Activated CD4-positive, alpha-beta memory T cell treated with anti-CD3 and anti-CD28 coated beads for 36 hours (primary cell): ENCODE results near the gene ROR1. TPM values are rescaled to one million over a fixed set of nuclear protein-coding genes. Genes with fewer than 3 reads are reported as not detected.

ENCODE experiments used
- CTCF ChIA-PET: fragments of 350-600 bp; sonication (Branson Sonifier 250); formaldehyde crosslinking; loops from one replicate; lab custom pipeline; 2021; ENCODE audit warnings: antibody characterized with exemption, inconsistent platforms; lab: Charles Lee
- POLR2A ChIA-PET: fragments of 350-600 bp; sonication (Branson Sonifier 250); formaldehyde crosslinking; loops from one replicate; lab custom pipeline; 2021; ENCODE audit warnings: antibody characterized with exemption; lab: Charles Lee
- DNase-seq: peaks from one replicate; pipeline ENCODE4 v3.0.0-alpha.2; 2020
- H3K27ac Mint-ChIP-seq: one replicate; pipeline ENCODE4 v1.8.0; 2021; ENCODE audit warnings: mixed read lengths
- H3K27me3 Mint-ChIP-seq: one replicate; pipeline ENCODE4 v1.8.0; 2021; ENCODE audit warnings: mixed read lengths
- H3K36me3 Mint-ChIP-seq: one replicate; pipeline ENCODE4 v1.8.0; 2021; ENCODE audit warnings: mixed read lengths
- H3K4me1 Mint-ChIP-seq: one replicate; pipeline ENCODE4 v1.8.0; 2021; ENCODE audit warnings: low read depth, mixed read lengths
- H3K4me3 Mint-ChIP-seq: one replicate; pipeline ENCODE4 v1.8.0; 2021; ENCODE audit warnings: mild to moderate bottlenecking, mixed read lengths
- H3K9me3 Mint-ChIP-seq: one replicate; pipeline ENCODE4 v1.8.0; 2021; ENCODE audit warnings: mixed read lengths
- intact Hi-C: fragments of 100-400 bp; cut with micrococcal nuclease; formaldehyde crosslinking; loops from one replicate; pipeline ENCODE4 v1.15.1; 2023
- total RNA-seq, 2 experiments: library from RNA; stranded (reverse); gene quantifications; one replicate each; pipeline ENCODE4 v1.2.3, GENCODE V29; 2021

Gene ROR1
- total RNA-seq, 2 experiments from 2014 or later, result 0.10 to 0.12 TPM

GRCh38 chr1:63928186-63929105, 154.6 kb downstream of the ROR1 start:
- no peaks in the 10 kb centered on the region for H3K36me3 Mint-ChIP-seq
- POLR2A ChIA-PET, result no interaction called here
- peaks cover 1% of the 10 kb centered on the region for H3K27me3 Mint-ChIP-seq
- no peak overlapping the region for H3K4me3 Mint-ChIP-seq
- no peaks in the 10 kb centered on the region for H3K9me3 Mint-ChIP-seq
- CTCF ChIA-PET, result no interaction called here
- H3K27ac Mint-ChIP-seq, result no peak overlapping the region
- intact Hi-C loops, result no loop called here
- H3K4me1 Mint-ChIP-seq, result no peaks in the 10 kb centered on the region
- DNase-seq, result no peak

GRCh38 chr1:63929106-63929478, 155.3 kb downstream of the ROR1 start:
- Mint-ChIP-seq H3K9me3 (no peaks in the 10 kb centered on the region), H3K36me3 (no peaks in the 10 kb centered on the region), H3K4me3 (no peak overlapping the region), H3K27ac (no peak overlapping the region), H3K27me3 (peaks cover 1% of the 10 kb centered on the region), H3K4me1 (no peaks in the 10 kb centered on the region)
- DNase-seq, result no peak
- ChIA-PET CTCF (no interaction called here), POLR2A (no interaction called here)
- intact Hi-C loops, result no loop called here

- H3K27ac Mint-ChIP-seq, result no peak overlapping the region
- ChIA-PET POLR2A (no interaction called here), CTCF (no interaction called here)
- H3K9me3 Mint-ChIP-seq, result no peaks in the 10 kb centered on the region
- H3K4me3 Mint-ChIP-seq, result no peak overlapping the region
- H3K27me3 Mint-ChIP-seq, result no peaks in the 10 kb centered on the region
- H3K36me3 Mint-ChIP-seq, result no peaks in the 10 kb centered on the region
- no peak for DNase-seq
- intact Hi-C loops, result no loop called here
- H3K4me1 Mint-ChIP-seq, result no peaks in the 10 kb centered on the region
These were observed 157.7 kb downstream of the ROR1 start for GRCh38 chr1:63931468-63931867.

- Mint-ChIP-seq H3K27me3 (no peaks in the 10 kb centered on the region), H3K27ac (no peak overlapping the region), H3K4me3 (no peak overlapping the region), H3K9me3 (no peaks in the 10 kb centered on the region), H3K36me3 (no peaks in the 10 kb centered on the region), H3K4me1 (no peaks in the 10 kb centered on the region)
- CTCF ChIA-PET, result interaction anchor here (0.6 to 1.5 kb wide), 3 partner anchors 202 to 1888 kb away, joined by 3 read pairs; no protein-coding TSS in a partner anchor
- DNase-seq, result no peak
- intact Hi-C loops, result loop anchor here (5.0 kb wide), 1 partner anchor 313 kb away; no protein-coding TSS in a partner anchor
- POLR2A ChIA-PET, result no interaction called here
These were observed 160.9 kb downstream of the ROR1 start for GRCh38 chr1:63934697-63935096.

- no peaks in the 10 kb centered on the region for H3K36me3 Mint-ChIP-seq
- no peaks in the 10 kb centered on the region for H3K9me3 Mint-ChIP-seq
- intact Hi-C loops, result loop anchor here (5.0 kb wide), 1 partner anchor 312 kb away; no protein-coding TSS in a partner anchor
- H3K4me3 Mint-ChIP-seq, result no peak overlapping the region
- ChIA-PET POLR2A (no interaction called here), CTCF (interaction anchor here (0.7 kb wide), 2 partner anchors 78 to 1888 kb away, joined by 3 read pairs; no protein-coding TSS in a partner anchor)
- no peaks in the 10 kb centered on the region for H3K27me3 Mint-ChIP-seq
- DNase-seq, result no peak
- H3K4me1 Mint-ChIP-seq, result no peaks in the 10 kb centered on the region
- H3K27ac Mint-ChIP-seq, result no peak overlapping the region
These were observed 161.3 kb downstream of the ROR1 start for GRCh38 chr1:63935143-63935542.

GRCh38 chr1:63935553-63935952, 161.7 kb downstream of the ROR1 start:
- Mint-ChIP-seq H3K36me3 (no peaks in the 10 kb centered on the region), H3K27me3 (no peaks in the 10 kb centered on the region), H3K4me1 (no peaks in the 10 kb centered on the region), H3K27ac (no peak overlapping the region), H3K9me3 (no peaks in the 10 kb centered on the region), H3K4me3 (no peak overlapping the region)
- intact Hi-C loops, result loop anchor here (5.0 kb wide), 1 partner anchor 312 kb away; no protein-coding TSS in a partner anchor
- no peak for DNase-seq
- CTCF ChIA-PET, result interaction anchor here (0.7 kb wide), 2 partner anchors 78 to 1889 kb away, joined by 3 read pairs; no protein-coding TSS in a partner anchor
- POLR2A ChIA-PET, result no interaction called here

- Mint-ChIP-seq H3K27ac (no peak overlapping the region), H3K9me3 (no peaks in the 10 kb centered on the region), H3K36me3 (no peaks in the 10 kb centered on the region), H3K27me3 (no peaks in the 10 kb centered on the region), H3K4me1 (no peaks in the 10 kb centered on the region), H3K4me3 (no peak overlapping the region)
- CTCF ChIA-PET, result no interaction called here
- DNase-seq, result no peak
- POLR2A ChIA-PET, result no interaction called here
- intact Hi-C loops, result loop anchor here (5.0 kb wide), 1 partner anchor 311 kb away; no protein-coding TSS in a partner anchor
These were observed 162.5 kb downstream of the ROR1 start for GRCh38 chr1:63936276-63936675.

GRCh38 chr1:63936801-63937200, 163.0 kb downstream of the ROR1 start:
- no peaks in the 10 kb centered on the region for H3K27me3 Mint-ChIP-seq
- no peak overlapping the region for H3K4me3 Mint-ChIP-seq
- no peak overlapping the region for H3K27ac Mint-ChIP-seq
- intact Hi-C loops, result loop anchor here (5.0 kb wide), 1 partner anchor 310 kb away; no protein-coding TSS in a partner anchor
- ChIA-PET POLR2A (no interaction called here), CTCF (no interaction called here)
- H3K9me3 Mint-ChIP-seq, result no peaks in the 10 kb centered on the region
- H3K36me3 Mint-ChIP-seq, result no peaks in the 10 kb centered on the region
- no peaks in the 10 kb centered on the region for H3K4me1 Mint-ChIP-seq
- DNase-seq, result no peak

- no peak overlapping the region for H3K4me3 Mint-ChIP-seq
- no peaks in the 10 kb centered on the region for H3K36me3 Mint-ChIP-seq
- intact Hi-C loops, result loop anchor here (5.0 kb wide), 1 partner anchor 310 kb away; no protein-coding TSS in a partner anchor
- H3K27me3 Mint-ChIP-seq, result no peaks in the 10 kb centered on the region
- no peak overlapping the region for H3K27ac Mint-ChIP-seq
- H3K4me1 Mint-ChIP-seq, result no peaks in the 10 kb centered on the region
- no peak for DNase-seq
- ChIA-PET POLR2A (no interaction called here), CTCF (no interaction called here)
- H3K9me3 Mint-ChIP-seq, result no peaks in the 10 kb centered on the region
These were observed 163.7 kb downstream of the ROR1 start for GRCh38 chr1:63937461-63938022.

GRCh38 chr1:63940440-63940839, 166.6 kb downstream of the ROR1 start:
- Mint-ChIP-seq H3K36me3 (no peaks in the 10 kb centered on the region), H3K9me3 (no peaks in the 10 kb centered on the region), H3K4me3 (no peak overlapping the region), H3K27ac (no peak overlapping the region), H3K27me3 (peaks cover 2% of the 10 kb centered on the region), H3K4me1 (no peaks in the 10 kb centered on the region)
- DNase-seq, result no peak
- intact Hi-C loops, result loop anchor here (10.0 kb wide), 1 partner anchor 46 kb away; no protein-coding TSS in a partner anchor
- CTCF ChIA-PET, result no interaction called here
- POLR2A ChIA-PET, result no interaction called here

- no peaks in the 10 kb centered on the region for H3K4me1 Mint-ChIP-seq
- peaks cover 2% of the 10 kb centered on the region for H3K27me3 Mint-ChIP-seq
- no peak overlapping the region for H3K27ac Mint-ChIP-seq
- POLR2A ChIA-PET, result interaction anchor here (0.6 kb wide), 1 partner anchor 93 kb away, joined by 5 read pairs; no protein-coding TSS in a partner anchor
- CTCF ChIA-PET, result no interaction called here
- H3K4me3 Mint-ChIP-seq, result no peak overlapping the region
- no peaks in the 10 kb centered on the region for H3K9me3 Mint-ChIP-seq
- intact Hi-C loops, result loop anchor here (10.0 kb wide), 1 partner anchor 49 kb away; no protein-coding TSS in a partner anchor
- no peaks in the 10 kb centered on the region for H3K36me3 Mint-ChIP-seq
- no peak for DNase-seq
These were observed 169.6 kb downstream of the ROR1 start for GRCh38 chr1:63943393-63943792.

GRCh38 chr1:63945943-63946342, 172.1 kb downstream of the ROR1 start:
- DNase-seq, result no peak
- Mint-ChIP-seq H3K36me3 (no peaks in the 10 kb centered on the region), H3K27ac (no peak overlapping the region), H3K4me3 (no peak overlapping the region), H3K27me3 (peaks cover 4% of the 10 kb centered on the region), H3K4me1 (no peaks in the 10 kb centered on the region), H3K9me3 (no peaks in the 10 kb centered on the region)
- CTCF ChIA-PET, result no interaction called here
- intact Hi-C loops, result loop anchor here (10.0 kb wide), 1 partner anchor 51 kb away; no protein-coding TSS in a partner anchor
- POLR2A ChIA-PET, result no interaction called here
